IPS DF 6.9 (cell line): Measurements from ENCODE around the gene NMBR.
"Not testable (repeated sequence)": the region's sequence is repeated elsewhere in the genome, so short reads cannot be mapped to it uniquely, and the experiment has no call there.

Experiments
- DNase-seq: peaks from one replicate; pipeline ENCODE4 v3.0.0-alpha.2; 2013; ENCODE audit warnings: low read depth, low spot score
- H3K27ac ChIP-seq: one replicate; pipeline ENCODE4 v1.5.1; 2013; ENCODE audit warnings: low read length, control low read depth
- H3K27me3 ChIP-seq: 2 replicates; pipeline ENCODE4 v1.6.1; 2013; ENCODE audit warnings: mild to moderate bottlenecking, low read length; ENCODE audit not compliant: control insufficient read depth, insufficient read depth
- H3K36me3 ChIP-seq: 2 replicates; pipeline ENCODE4 v1.6.1; 2013; ENCODE audit warnings: low read length; ENCODE audit not compliant: control insufficient read depth, insufficient read depth
- H3K4me1 ChIP-seq: 2 replicates; pipeline ENCODE4 v1.6.1; 2013; ENCODE audit warnings: low read length; ENCODE audit not compliant: control insufficient read depth, insufficient read depth
- H3K4me3 ChIP-seq: 2 replicates; pipeline ENCODE4 v1.5.1; 2013; ENCODE audit warnings: mild to moderate bottlenecking, low read length
- H3K9me3 ChIP-seq: 2 replicates; pipeline ENCODE4 v1.6.1; 2013; ENCODE audit warnings: low read length, inconsistent platforms; ENCODE audit not compliant: control insufficient read depth, insufficient read depth
- WGBS: extraction: QIAGEN DNeasy Blood & Tissue Kit; methylation state at CpG from one replicate; pipeline ENCODE4 v1.1.7; 2013; ENCODE audit warnings: mixed read lengths, missing lambda C conversion rate; ENCODE audit not compliant: insufficient read length, insufficient coverage; 5-methylcytosine and 5-hydroxymethylcytosine counted together

The NMBR gene

GRCh38 chr6:142182004-142182403, 35.1 kb upstream of the NMBR start:
- no peak overlapping the region for H3K4me3 ChIP-seq
- no peaks in the 10 kb centered on the region for H3K4me1 ChIP-seq
- no peaks in the 10 kb centered on the region for H3K27me3 ChIP-seq
- no peaks in the 10 kb centered on the region for H3K9me3 ChIP-seq
- H3K36me3 ChIP-seq = no peaks in the 10 kb centered on the region
- no peak for DNase-seq
- no peak overlapping the region for H3K27ac ChIP-seq

- H3K4me3 ChIP-seq = no peak overlapping the region
- no peak for DNase-seq
- H3K27me3 ChIP-seq = no peaks in the 10 kb centered on the region
- no peaks in the 10 kb centered on the region for H3K9me3 ChIP-seq
- H3K4me1 ChIP-seq = no peaks in the 10 kb centered on the region
- H3K27ac ChIP-seq = no peak overlapping the region
- H3K36me3 ChIP-seq = peaks cover 2% of the 10 kb centered on the region; the same call in 1 of the 2 replicates
These were observed 31.2 kb upstream of the NMBR start for GRCh38 chr6:142178129-142178528.

GRCh38 chr6:142174703-142175102, 27.8 kb upstream of the NMBR start:
- Histone ChIP-seq H3K27me3 (no peaks in the 10 kb centered on the region), H3K36me3 (peaks cover 2% of the 10 kb centered on the region; the same call in 1 of the 2 replicates), H3K4me3 (no peak overlapping the region), H3K4me1 (no peaks in the 10 kb centered on the region), H3K9me3 (no peaks in the 10 kb centered on the region), H3K27ac (no peak overlapping the region)
- WGBS = no CpG with 5 or more reads among the region's 6 CpGs
- no peak for DNase-seq

GRCh38 chr6:142173980-142174379, 27.1 kb upstream of the NMBR start:
- H3K27ac ChIP-seq = no peak overlapping the region
- H3K4me3 ChIP-seq = no peak overlapping the region
- no peaks in the 10 kb centered on the region for H3K9me3 ChIP-seq
- no CpG with 5 or more reads among the region's 3 CpGs for WGBS
- H3K4me1 ChIP-seq = no peaks in the 10 kb centered on the region
- H3K36me3 ChIP-seq = peaks cover 2% of the 10 kb centered on the region; the same call in 1 of the 2 replicates
- H3K27me3 ChIP-seq = no peaks in the 10 kb centered on the region
- no peak for DNase-seq

- Histone ChIP-seq H3K36me3 (peaks cover 2% of the 10 kb centered on the region; the same call in 1 of the 2 replicates), H3K27me3 (no peaks in the 10 kb centered on the region), H3K27ac (no peak overlapping the region), H3K4me3 (no peak overlapping the region), H3K9me3 (no peaks in the 10 kb centered on the region), H3K4me1 (no peaks in the 10 kb centered on the region)
- no peak for DNase-seq
These were observed 25.8 kb upstream of the NMBR start for GRCh38 chr6:142172758-142173157.

GRCh38 chr6:142171351-142171750, 24.4 kb upstream of the NMBR start:
- no peaks in the 10 kb centered on the region for H3K4me1 ChIP-seq
- no peak for DNase-seq
- H3K4me3 ChIP-seq = no peak overlapping the region
- H3K36me3 ChIP-seq = peaks cover 2% of the 10 kb centered on the region; the same call in 1 of the 2 replicates
- H3K27ac ChIP-seq = no peak overlapping the region
- no peaks in the 10 kb centered on the region for H3K27me3 ChIP-seq
- H3K9me3 ChIP-seq = no peaks in the 10 kb centered on the region

GRCh38 chr6:142167486-142167885, 20.6 kb upstream of the NMBR start:
- no peaks in the 10 kb centered on the region for H3K27me3 ChIP-seq
- no peak overlapping the region for H3K4me3 ChIP-seq
- no peaks in the 10 kb centered on the region for H3K9me3 ChIP-seq
- H3K4me1 ChIP-seq = no peaks in the 10 kb centered on the region
- WGBS = no CpG with 5 or more reads among the region's 2 CpGs
- H3K27ac ChIP-seq = no peak overlapping the region
- DNase-seq = no peak
- H3K36me3 ChIP-seq = no peaks in the 10 kb centered on the region

- no peaks in the 10 kb centered on the region for H3K9me3 ChIP-seq
- H3K4me1 ChIP-seq = no peaks in the 10 kb centered on the region
- H3K27me3 ChIP-seq = no peaks in the 10 kb centered on the region
- no peak overlapping the region for H3K27ac ChIP-seq
- no peak for DNase-seq
- no CpG with 5 or more reads among the region's 3 CpGs for WGBS
- H3K4me3 ChIP-seq = no peak overlapping the region
- no peaks in the 10 kb centered on the region for H3K36me3 ChIP-seq
These were observed 20.1 kb upstream of the NMBR start for GRCh38 chr6:142167071-142167470.

- Histone ChIP-seq H3K4me3 (no peak overlapping the region), H3K27me3 (no peaks in the 10 kb centered on the region), H3K36me3 (no peaks in the 10 kb centered on the region), H3K27ac (no peak overlapping the region), H3K9me3 (no peaks in the 10 kb centered on the region), H3K4me1 (no peaks in the 10 kb centered on the region)
- WGBS = 100% methylated on average over 1 of the region's 4 CpGs
- DNase-seq = no peak
These were observed 18.3 kb upstream of the NMBR start for GRCh38 chr6:142165227-142165626.

- Histone ChIP-seq H3K27ac (no peak overlapping the region), H3K4me1 (no peaks in the 10 kb centered on the region), H3K4me3 (no peak overlapping the region), H3K9me3 (no peaks in the 10 kb centered on the region), H3K27me3 (no peaks in the 10 kb centered on the region), H3K36me3 (no peaks in the 10 kb centered on the region)
- 100% methylated on average over 1 of the region's 1 CpG for WGBS
- no peak for DNase-seq
These were observed 15.9 kb upstream of the NMBR start for GRCh38 chr6:142162780-142163179.

GRCh38 chr6:142156758-142157068, 9.8 kb upstream of the NMBR start:
- H3K36me3 ChIP-seq, H3K27ac ChIP-seq, DNase-seq, H3K9me3 ChIP-seq, H3K4me3 ChIP-seq, H3K4me1 ChIP-seq, H3K27me3 ChIP-seq: not testable (repeated sequence)
- no CpG with 5 or more reads among the region's 4 CpGs for WGBS
